ENCODE results near the gene TSC22D2.

TSC22D2 gene

GRCh38 chr3:150412561-150413231 is 4.6 kb downstream of the TSC22D2 start:
- no peak for DNase-seq

- no peak for DNase-seq
These were observed 6.2 kb downstream of the TSC22D2 start for GRCh38 chr3:150414258-150414657.

- no peak for DNase-seq
These were observed 6.9 kb downstream of the TSC22D2 start for GRCh38 chr3:150414959-150415358.

GRCh38 chr3:150419076-150419868 is 11.2 kb downstream of the TSC22D2 start:
- DNase-seq = no peak

GRCh38 chr3:150419959-150420358 is 11.9 kb downstream of the TSC22D2 start:
- no peak for DNase-seq

- DNase-seq = no peak
These were observed 13.2 kb downstream of the TSC22D2 start for GRCh38 chr3:150421256-150421655.

- no peak for DNase-seq
These were observed 13.9 kb downstream of the TSC22D2 start for GRCh38 chr3:150421799-150422548.

GRCh38 chr3:150422907-150423306 is 14.8 kb downstream of the TSC22D2 start:
- DNase-seq = no peak

GRCh38 chr3:150423761-150424160 is 15.7 kb downstream of the TSC22D2 start:
- no peak for DNase-seq

GRCh38 chr3:150426292-150426691 is 18.2 kb downstream of the TSC22D2 start:
- DNase-seq = no peak

- DNase-seq = no peak
These were observed 20.5 kb downstream of the TSC22D2 start for GRCh38 chr3:150428562-150428961.

- no peak for DNase-seq
These were observed 21.9 kb downstream of the TSC22D2 start for GRCh38 chr3:150429767-150430671.

GRCh38 chr3:150433347-150433746 is 25.2 kb downstream of the TSC22D2 start:
- no peak for DNase-seq

GRCh38 chr3:150434234-150434633 is 26.1 kb downstream of the TSC22D2 start:
- no peak for DNase-seq

GRCh38 chr3:150436161-150436560 is 28.1 kb downstream of the TSC22D2 start:
- no peak for DNase-seq

- no peak for DNase-seq
These were observed 31.6 kb downstream of the TSC22D2 start for GRCh38 chr3:150439657-150440056.

GRCh38 chr3:150443331-150443741 is 35.2 kb downstream of the TSC22D2 start:
- DNase-seq = no peak

- no peak for DNase-seq
These were observed 36.3 kb downstream of the TSC22D2 start for GRCh38 chr3:150444371-150444770.

- no peak for DNase-seq
These were observed 38.4 kb downstream of the TSC22D2 start for GRCh38 chr3:150446470-150446977.

GRCh38 chr3:150447084-150447483 is 39.0 kb downstream of the TSC22D2 start:
- no peak for DNase-seq

- DNase-seq = no peak
These were observed 39.8 kb downstream of the TSC22D2 start for GRCh38 chr3:150447631-150448465.

All from NCI-H1092 (cell line).